GM19025 (cell line): ENCODE data around the gene PGK2.

Experiments used
- ATAC-seq: cut with Tn5 transposase; IDR thresholded peaks from one replicate; pipeline ENCODE4 v1.9.1; 2021; ENCODE audit warnings: mild to moderate bottlenecking, low read depth, moderate library complexity; ENCODE audit not compliant: unreplicated experiment

The PGK2 gene

GRCh38 chr6:49739423-49739822 is 47.7 kb downstream of the PGK2 start:
- no peak for ATAC-seq

- ATAC-seq: no peak
Observed at GRCh38 chr6:49736017-49736508, 51.0 kb downstream of the PGK2 start.
